Colon (tissue), 2 donors: ENCODE data around the gene KCTD11.

Experiments used
- FAIRE-seq: peaks from 2 replicates; lab custom pipeline; 2012; peaks lifted over from hg19 to GRCh38; lab: Jason Lieb, UNC
- donor health status: control.
- donor health status: control.

Gene KCTD11

DNA sequence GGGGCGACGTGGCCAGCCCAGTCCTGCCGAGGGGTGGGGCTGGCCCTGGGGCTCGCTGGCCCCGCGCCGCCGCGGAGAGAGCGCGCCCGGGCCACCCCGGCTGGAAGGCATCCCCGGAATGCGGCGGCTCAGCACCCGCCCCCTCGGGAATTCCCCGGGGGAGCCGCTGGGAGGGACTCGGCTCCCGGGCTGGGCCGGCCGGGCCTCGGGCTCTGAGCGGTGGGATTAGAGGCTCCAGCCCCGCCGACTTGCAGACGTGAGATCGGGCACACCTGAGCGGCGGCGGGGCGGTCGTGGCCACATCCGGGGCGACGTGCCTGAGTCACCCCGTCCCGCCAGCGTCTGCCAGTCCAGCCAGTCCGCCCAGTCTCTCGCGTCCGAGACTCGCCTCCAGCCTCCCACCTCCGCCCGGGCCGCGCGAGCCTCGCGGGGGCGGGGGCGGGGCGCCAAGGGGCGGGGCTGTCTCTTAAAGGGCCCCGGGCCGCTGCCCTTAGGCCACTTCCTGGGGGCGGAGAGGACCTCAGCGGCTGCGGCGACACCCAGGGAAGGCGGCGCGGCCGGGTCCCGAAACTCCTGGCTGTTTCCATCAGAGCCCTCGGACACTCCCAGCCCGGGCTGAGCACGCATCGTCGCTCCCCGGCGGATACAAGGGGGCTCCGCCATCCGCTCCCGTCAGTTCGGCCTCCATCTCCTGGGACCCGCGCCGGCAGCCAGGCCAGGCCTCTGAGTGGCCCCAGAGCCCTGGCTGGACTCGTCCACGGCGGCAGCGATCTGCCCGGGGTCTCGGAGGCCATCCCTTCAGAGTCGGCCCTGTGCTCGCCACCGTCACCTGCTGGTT lies at the start of gene KCTD11:
TSS of gene KCTD11 (plus strand) at position 498 of the 838 bp plus-strand sequence.
- no peak for FAIRE-seq

DNA sequence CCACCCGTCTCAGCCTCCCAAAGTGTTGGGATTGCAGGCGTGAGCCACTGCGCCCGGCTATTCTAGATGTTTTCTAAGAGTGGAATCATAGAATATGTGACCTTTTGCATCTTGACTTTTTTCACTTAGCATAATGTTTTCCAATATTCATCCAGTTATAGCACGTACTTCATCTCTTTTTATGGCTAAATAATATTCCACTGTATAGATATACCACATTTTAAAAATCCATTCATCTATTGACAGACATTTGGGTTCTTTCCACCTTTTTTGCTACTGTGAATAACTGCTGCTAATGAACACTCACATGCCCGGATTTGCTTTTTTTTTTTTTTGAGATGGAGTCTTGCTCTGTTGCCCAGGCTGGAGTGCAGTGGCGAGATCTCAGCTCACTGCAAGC lies 47.8 kb upstream of the KCTD11 start:
- FAIRE-seq: no peak

DNA sequence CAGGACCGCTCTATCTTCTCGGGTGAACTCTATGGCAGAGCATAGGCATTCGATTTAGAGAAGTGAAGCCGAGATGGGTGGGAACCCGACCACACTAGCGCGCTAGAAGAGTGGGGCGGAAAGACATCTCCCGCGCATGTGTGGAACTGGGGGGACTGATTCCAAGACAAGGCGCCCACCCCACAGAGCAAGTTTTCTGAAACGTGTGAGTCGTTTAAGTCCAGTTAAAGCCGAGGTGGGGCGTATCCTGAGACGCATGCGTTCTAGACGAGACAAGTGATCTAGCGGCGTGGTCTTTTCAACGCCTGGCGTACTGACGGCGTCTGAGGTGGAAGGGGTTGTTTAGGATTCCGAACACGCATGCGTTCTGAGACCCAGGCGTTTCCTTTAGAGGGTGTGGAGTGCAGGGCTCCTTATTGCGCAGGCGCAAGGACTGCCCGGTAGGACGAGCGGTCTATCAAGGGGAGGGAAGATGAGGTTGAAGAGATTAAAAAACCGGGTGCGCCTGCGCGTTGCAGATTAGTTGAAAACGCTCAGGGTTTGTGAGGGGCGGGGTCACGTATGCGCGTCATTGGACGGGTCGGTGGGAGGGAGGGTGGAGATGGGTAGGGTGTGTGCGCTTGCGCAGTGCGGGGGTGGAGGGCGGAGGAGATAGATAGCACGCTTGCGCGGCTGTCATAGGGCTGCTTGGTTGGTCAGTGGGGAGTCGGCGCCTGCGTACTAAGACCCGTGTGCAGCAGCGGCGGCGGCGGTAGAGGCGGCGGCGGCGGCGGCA lies 44.9 kb upstream of the KCTD11 start, which contains the start of gene EIF5A:
TSS of gene EIF5A (plus strand) at position 718 of the 775 bp plus-strand sequence. CDS start 2,008 bp downstream, outside the sequence.
- peak; percentile 65 for FAIRE-seq

DNA sequence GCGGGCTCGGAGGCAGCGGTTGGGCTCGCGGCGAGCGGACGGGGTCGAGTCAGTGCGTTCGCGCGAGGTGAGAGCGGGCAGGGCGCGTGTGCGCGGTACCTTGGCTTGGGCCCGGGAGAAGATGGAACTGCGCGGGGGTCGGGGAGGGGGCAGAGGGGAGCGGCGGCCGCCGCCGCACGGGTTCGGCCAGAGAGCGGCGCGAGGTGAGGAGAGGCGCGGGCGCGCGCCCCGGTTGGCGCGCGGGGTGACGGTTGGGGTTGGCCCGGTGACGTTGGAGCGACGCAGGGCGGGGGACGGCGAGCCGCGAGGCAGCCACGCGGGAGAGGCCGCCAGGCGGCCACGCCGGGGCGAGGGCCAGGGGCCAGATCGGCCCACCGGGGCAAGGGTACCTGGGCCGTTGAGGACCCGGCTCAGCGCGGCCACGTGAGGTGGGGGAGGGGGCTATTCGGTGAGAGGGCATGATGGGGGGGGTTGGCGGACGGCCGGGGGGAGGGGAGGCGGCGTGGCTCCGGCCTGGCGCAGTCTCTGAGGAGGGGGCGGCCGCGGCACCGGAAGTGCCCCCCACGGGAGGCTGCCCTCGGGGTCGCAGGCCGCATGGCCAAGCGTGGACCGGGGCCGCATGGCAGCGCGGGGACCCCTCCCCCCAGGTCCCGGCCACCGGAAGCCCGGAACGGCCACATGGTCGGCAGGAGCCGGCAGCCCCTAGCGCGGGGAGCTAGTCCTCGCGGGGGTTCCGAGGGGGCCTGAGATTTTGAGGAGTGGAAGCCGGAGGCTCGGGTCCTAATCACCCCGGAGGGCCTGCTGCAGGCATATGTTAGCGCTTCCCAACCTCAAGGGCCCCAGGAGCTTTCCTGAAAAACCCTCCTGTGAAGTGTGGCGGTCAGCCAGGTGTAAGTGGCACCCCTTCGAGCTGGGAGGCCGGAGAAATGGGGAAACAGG lies 44.0 kb upstream of the KCTD11 start:
- no peak for FAIRE-seq

DNA sequence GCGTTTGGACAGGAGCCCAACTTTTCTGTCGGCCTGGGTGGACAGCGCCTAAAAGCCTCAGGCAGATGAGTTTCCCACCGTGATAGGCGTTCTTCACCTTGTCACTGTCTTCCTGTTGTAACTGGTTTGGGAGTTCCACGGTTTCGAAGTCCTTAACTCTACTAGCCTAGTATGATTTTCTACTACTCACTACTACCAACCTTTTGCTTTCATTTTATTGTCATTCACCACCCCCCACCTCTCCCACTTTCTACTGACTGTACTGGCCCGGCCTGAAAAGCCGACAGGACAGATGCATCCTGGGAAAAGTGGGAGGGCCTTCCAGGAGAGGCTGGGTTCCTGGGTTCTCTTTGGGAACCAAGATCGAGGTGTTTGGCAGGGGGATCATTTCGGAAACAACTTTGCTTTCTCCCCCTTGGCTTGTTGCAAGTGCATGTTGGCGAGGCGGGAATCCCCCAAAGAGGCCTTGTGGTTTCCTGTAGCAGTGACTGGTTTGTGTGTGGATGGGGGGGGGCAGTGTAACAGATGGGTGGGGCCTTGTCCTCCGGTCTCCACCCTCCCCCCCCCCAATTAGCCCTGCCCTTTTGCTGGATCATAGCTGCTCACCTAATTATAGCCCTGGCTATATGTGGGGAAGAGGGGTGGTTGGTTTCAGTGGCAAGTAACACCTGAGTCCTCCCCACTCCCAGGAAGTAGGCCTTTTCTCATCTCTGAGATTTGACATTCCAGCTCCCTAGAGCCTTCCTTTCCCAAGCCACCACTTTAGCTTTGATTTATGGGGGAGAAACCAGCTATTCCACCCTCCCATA lies 43.1 kb upstream of the KCTD11 start:
- FAIRE-seq: no peak

DNA sequence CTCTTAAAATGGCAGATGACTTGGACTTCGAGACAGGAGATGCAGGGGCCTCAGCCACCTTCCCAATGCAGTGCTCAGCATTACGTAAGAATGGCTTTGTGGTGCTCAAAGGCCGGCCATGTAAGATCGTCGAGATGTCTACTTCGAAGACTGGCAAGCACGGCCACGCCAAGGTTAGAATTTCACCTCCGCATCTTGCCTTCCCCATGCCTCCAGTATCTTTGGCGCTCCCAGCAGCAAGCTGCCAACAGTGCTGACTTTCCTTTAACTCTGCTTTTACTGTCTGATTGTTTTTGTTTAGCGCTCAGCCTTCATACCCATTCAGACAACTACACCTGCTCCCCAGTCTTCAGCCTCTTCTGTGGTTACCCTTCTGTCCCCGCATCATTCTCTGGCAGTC lies 42.3 kb upstream of the KCTD11 start:
- no peak for FAIRE-seq

DNA sequence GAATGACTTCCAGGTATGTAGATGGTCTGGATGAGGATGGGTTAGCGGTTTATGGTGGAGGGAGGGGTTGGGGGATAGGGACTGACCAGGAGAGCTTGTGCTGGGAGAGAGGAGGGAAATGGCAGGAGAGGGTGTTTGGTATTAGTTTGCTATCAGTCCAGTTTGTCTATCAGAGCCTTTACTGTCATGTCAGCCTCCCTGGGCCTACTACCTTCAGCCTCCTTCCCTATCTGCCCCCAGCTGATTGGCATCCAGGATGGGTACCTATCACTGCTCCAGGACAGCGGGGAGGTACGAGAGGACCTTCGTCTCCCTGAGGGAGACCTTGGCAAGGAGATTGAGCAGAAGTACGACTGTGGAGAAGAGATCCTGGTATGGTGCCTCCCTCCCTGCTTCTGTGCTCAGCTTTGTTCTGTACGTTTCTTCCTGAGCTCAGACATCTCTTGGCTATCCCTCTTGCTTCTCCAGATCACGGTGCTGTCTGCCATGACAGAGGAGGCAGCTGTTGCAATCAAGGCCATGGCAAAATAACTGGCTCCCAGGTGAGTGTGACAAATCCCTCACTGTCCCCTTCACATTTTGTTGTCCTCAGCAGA lies 40.8 kb upstream of the KCTD11 start:
- no peak for FAIRE-seq

DNA sequence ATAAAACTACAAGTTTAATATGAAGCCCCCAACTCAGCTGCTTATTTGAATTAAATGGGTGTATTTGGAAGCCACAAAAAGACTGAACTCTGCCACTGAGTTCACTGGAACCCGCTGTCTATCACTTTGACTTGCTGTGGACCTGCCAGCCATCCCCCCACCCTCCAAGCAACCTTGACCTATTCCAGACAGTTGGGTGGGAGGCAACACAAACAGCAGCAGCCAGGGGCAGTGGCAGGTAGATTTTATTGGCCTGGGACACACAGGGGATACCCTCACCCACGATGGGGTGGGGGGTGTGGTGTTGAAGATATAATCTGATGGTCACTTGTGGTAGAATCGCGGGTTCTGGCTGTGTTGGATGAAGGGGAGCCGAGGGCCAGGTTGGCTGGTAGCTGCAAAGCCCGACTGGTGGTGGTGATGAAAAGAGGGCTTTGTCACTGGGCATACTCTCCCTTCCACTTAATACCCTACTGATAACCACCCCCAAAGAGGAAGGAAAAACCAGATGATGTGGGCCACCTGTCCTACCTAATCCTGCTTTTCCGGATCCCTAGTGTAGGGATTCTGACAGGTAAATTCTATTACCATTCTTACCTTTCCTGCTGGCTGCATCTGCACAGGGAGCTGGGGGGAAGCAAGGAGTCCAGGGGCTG lies 39.4 kb upstream of the KCTD11 start:
- FAIRE-seq: no peak

DNA sequence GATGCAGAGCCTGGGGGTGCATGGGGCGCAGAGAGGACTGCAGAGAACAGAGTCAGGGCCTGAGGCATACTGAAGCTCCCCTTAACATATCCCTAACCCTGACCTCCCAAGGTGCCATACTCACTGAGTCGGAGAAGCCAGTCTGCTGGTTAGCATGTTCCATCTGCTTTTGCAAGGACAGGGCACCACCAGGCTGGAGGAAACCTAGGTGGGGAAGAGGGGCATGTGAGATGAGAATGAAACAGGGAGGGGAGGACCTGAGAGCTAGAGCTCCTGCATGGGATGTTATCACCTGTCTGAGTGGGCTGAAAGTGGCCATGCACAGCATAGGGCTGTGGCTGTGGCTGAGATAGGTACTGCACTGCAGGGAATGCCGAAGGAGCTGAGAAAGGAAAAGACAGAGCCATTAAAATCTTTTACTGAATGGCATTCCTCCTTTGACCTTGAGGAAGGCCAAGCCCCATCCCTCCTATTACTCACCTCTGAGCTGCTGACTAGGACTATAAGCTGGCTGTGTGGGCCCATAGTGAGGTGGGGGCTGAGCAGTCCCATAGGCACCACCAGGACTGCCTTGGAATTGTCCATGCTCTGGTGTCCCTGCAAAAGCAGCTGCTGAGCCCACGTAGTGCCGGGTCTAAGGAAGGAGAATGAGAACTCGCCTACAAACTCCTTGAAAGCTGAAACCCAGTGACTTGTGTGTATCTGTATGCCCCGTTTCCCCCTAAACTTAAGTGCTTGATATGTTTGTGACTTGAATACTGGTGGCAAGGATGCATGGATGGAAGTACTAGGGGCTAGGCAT lies 38.7 kb upstream of the KCTD11 start:
- FAIRE-seq: no peak

DNA sequence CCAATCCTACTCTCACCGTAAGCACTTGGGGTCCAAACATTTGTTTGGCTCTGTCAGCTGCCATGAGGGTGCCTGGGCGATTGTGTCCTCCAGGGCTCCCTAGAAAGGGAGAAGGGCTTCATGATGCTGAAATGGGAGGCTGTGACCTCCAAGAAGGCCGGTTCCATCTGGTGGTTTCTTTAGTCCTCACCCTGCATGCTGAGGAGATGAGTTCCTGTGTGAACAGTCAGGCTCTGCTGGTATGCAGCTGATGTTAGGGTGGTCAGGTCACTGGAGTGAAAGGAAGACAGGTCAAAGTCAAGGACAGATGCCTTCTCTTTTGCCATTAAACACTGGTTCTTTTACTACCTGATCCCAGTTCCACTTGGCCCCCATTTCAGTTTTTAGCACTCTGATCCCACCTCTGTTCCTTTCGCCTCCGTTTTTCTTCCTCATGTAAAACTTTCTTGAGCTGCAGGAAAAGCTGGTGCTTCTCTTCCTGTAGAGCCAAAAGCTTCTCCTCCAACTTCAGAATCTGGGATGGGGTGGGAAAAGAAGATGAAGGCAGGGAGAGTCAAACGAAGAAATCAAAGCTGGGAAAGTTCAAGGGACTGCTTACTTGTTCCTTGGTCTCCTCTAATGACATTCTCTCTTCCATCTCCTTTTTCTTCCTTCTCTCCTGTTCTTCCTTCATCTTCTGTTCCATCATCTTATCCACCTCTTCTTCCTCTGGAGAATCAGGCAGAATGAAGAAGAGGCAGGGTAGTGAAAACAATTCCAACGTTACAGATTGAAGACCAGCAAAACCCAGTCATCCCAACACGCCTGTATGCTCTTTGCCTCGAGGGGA lies 37.9 kb upstream of the KCTD11 start:
- no peak for FAIRE-seq

DNA sequence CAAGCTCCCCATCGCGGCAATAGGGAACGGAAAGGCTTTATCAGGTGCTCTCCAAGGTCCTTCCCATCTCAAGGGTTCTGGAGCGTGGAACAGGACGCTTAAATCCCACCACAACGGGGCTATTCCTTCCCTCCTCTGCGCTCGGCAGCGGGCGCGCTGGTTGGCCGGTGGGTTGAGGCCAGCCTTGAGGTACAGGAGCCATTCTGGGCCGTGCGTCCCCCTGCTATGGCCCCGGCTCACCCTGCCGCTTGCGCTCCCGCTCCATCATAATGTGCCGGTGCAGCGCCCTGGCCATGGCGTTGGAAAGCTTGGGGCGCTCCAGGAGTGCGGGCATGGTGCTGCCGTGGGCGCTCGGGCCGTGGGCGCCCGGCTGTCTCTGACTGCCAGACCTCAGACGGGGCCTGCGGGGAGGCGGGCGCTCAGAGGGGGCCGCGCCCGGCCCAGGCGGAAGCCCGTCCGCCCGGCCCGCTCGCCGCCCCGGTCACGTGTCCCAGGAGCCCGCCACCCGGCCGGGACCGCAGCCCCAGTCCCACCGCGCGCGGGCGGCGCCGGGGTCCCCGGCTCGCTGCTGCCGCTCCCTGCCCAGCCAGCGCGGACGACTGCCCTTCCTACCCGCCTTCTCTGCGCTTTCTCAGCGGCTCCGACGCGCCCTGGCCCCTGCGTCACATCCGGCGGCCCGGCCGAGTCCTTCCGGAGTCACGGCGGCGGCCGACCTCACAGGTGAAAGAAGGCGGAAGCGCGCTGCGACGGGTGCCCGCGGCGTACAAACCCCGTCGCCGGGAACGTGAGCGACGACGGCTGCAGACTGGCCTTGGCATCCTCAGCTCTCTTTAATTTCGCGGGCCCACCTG lies 37.0 kb upstream of the KCTD11 start, which contains the start of gene GPS2:
TSS of gene GPS2 (minus strand) at position 642 of the 851 bp plus-strand sequence. CDS start at position 334, 308 bp downstream.
- no peak for FAIRE-seq

DNA sequence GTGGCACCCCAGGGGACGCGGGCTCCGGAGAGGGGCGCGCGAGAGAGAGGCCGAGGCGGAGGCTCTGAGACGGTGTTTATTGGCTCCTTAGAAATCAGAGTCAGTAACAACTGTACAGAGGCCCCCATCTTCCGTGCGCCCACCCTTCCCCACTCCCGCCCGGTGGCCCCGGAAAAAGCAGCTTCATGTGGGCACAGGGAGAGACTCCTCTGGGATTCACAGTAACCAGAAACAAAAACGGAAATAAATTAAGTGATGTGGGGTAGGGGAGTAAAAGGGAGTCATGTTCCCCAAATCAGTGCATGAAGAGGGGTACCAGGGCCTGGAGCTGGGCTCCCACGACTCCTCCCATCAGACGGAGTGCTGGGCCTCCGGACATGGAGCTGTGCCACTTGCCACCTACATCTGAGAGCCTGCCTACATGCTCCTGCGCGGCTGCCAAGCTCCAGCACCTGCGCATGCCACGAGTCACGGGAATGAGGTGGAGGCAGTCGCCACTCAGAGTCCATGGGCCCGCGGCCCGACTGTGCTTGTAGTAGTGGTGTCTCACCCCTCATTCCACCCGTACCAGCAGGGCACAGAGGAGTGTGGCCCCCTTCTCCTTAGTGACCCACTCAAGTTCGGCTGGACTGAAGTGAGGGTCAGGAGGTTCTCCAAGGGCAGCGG lies 36.3 kb upstream of the KCTD11 start:
- FAIRE-seq: no peak

DNA sequence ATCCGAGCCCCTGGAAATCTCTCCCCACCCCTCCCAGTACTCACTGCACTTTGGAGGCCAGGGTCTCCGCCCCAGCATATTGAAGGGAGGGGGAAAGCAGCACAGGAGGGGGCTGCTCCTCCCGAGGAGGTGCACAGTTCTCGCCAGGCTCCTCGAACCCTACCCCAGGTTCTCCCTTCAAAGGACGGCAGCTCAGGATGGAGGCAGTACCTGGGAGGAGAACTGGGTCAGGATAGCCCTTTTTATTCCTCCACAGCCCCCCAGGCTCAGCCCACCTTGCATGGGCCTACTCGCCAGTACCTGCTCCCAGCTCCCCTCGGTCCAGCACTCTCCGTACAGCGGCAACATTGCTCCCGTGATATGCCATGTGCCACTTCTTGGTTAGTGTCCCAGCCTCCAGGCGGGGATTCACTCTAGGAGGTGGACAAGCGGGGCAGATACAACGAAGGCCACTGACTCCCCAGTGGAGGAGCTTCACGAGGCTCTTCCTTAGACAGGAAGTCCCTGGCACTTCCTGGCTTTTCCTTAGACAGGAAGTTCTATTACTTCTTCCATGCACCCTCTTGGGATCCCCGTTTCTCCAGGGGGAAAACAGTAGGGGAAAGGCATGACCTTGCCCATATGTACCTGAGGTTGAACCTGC lies 34.7 kb upstream of the KCTD11 start:
- FAIRE-seq: no peak

DNA sequence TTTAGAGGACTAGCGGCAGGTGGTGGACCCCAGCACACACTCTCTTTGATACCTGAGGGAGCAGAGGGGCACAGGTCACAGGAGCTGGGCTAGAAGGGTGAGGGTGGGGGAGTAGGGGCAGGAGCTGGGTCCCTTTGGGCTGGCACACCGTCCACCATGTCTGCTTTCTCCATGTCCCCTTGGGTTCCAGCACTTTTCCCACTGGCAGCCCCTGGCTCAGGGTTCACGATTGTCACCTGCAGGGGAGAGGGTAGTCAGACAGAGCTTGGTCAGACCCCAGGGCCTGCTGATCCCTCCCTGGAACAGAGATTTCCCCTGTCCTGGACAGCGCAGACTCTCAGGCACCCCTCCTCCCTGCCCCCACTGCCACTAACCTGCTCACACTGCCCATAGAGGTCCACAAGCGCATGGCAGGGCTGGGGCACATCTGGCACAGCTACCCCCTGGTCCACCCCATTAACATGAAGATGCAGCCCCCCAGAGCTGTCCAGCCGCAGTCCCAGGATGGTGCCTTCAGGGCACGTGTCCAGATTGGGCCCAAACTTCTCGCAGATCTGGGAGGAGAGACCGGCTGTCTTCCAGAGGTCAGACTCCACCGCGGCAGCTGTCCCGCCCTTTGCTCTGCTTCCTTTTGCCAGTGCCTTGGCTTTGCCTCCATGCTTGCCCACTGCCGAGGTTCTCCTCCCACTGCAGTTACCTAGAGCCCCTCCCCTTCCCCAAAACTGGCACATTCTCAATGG lies 33.7 kb upstream of the KCTD11 start:
- FAIRE-seq: no peak

DNA sequence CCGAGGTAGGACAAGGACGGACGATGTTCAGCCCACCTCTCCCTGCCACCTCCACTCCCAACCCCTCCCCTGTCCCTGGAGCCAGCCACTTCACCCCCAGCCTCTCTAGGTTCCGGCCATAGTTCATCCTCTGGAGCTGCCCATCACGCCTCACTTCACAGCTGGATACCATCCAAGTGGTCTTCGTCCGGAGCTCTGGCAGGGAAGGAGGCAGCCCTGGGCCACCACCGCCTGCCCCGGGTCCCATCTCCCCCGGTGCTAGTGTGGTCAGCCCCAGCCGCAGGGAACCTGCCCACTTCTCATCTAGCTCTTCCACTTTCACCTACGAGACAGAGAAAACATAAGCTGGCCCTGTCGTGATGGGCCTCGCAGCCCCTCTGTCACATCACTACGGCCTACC lies 30.5 kb upstream of the KCTD11 start:
- FAIRE-seq: no peak
